ENCODE measurements around the gene ATG101. TPM values are rescaled to one million over a fixed set of nuclear protein-coding genes. Genes with fewer than 3 reads are reported as not detected.

Gene ATG101
- total and polyA plus RNA-seq, 2 of the 13 experiments (the other 11 are each of a cell fraction or from before 2014, with no cell fraction given): 58.2 to 67.7 TPM

DNA sequence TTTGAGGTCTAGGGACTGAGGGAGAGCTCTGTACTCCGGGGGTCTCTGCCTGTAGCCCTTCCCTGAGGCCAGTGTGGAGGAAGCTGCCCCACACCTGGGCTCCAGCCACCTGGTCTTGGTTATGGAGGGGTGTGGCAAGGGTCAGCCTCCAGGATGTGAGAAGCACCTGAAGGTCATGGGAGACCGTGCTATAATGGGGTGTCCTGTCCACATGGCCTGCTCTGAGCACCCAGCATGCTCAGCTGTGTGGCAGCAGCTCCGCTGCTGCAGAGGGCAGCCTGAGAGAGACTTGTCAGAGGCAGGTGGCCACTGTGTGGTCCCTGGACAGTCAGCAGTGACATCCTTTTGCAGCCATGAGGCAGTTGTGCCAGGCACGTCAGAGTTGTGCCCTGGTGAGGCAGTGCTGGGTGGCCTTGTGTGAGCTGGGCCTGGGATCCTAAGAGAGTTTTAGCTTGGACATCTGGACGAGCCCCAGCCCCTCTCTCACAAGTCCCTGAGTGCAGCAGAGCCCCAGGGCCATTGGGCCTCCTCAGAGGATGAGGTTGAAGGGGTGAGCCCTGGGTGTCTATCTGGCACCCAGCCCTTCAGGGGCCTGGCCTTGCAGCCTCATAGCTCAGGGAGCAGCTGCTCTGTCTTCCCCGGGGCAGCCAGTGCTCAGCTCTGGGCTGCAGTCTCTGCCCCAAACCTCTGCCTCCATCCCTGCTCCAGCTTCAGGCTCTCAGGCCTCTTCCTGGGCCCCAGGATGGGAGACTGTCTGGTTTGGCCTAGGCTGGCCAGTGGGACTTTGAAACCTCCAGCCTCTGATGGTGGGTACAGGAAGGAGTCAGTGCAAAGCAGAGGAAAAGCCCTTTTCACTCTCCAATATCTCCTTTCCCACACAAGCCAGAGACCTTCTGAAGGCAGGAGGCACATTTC, 7.4 kb upstream of the ATG101 start (continued):
- TF ChIP-seq, protein P1, sequence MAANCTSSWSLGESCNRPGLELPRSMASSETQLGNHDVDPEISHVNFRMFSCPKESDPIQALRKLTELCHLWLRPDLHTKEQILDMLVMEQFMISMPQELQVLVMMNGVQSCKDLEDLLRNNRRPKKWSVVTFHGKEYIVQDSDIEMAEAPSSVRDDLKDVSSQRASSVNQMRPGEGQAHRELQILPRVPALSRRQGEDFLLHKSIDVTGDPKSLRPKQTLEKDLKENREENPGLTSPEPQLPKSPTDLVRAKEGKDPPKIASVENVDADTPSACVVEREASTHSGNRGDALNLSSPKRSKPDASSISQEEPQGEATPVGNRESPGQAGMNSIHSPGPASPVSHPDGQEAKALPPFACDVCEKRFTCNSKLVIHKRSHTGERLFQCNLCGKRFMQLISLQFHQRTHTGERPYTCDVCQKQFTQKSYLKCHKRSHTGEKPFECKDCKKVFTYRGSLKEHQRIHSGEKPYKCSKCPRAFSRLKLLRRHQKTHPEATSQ (CRISPR knock-in tag; IDR thresholded peaks at IDR 0.05; ENCODE audit: borderline replicate concordance): no peak
- no peak for TF ChIP-seq SP140L (CRISPR knock-in tag; IDR thresholded peaks at IDR 0.05; ENCODE audit: borderline replicate concordance)
- TF ChIP-seq ZNF335 (CRISPR knock-in tag; IDR thresholded peaks at IDR 0.05): no peak
- no peak for TF ChIP-seq ZNF577 (CRISPR knock-in tag; IDR thresholded peaks at IDR 0.05; ENCODE audit: borderline replicate concordance, low read depth)
- TF ChIP-seq ZNF678 (CRISPR knock-in tag; IDR thresholded peaks at IDR 0.05): no peak
- TF ChIP-seq ZNF207 (IDR thresholded peaks at IDR 0.05; ENCODE audit: borderline replicate concordance): no peak
- TF ChIP-seq PHF5A (CRISPR knock-in tag; IDR thresholded peaks at IDR 0.05; ENCODE audit: low read depth, unreplicated experiment): no peak
- TF ChIP-seq, protein P2, sequence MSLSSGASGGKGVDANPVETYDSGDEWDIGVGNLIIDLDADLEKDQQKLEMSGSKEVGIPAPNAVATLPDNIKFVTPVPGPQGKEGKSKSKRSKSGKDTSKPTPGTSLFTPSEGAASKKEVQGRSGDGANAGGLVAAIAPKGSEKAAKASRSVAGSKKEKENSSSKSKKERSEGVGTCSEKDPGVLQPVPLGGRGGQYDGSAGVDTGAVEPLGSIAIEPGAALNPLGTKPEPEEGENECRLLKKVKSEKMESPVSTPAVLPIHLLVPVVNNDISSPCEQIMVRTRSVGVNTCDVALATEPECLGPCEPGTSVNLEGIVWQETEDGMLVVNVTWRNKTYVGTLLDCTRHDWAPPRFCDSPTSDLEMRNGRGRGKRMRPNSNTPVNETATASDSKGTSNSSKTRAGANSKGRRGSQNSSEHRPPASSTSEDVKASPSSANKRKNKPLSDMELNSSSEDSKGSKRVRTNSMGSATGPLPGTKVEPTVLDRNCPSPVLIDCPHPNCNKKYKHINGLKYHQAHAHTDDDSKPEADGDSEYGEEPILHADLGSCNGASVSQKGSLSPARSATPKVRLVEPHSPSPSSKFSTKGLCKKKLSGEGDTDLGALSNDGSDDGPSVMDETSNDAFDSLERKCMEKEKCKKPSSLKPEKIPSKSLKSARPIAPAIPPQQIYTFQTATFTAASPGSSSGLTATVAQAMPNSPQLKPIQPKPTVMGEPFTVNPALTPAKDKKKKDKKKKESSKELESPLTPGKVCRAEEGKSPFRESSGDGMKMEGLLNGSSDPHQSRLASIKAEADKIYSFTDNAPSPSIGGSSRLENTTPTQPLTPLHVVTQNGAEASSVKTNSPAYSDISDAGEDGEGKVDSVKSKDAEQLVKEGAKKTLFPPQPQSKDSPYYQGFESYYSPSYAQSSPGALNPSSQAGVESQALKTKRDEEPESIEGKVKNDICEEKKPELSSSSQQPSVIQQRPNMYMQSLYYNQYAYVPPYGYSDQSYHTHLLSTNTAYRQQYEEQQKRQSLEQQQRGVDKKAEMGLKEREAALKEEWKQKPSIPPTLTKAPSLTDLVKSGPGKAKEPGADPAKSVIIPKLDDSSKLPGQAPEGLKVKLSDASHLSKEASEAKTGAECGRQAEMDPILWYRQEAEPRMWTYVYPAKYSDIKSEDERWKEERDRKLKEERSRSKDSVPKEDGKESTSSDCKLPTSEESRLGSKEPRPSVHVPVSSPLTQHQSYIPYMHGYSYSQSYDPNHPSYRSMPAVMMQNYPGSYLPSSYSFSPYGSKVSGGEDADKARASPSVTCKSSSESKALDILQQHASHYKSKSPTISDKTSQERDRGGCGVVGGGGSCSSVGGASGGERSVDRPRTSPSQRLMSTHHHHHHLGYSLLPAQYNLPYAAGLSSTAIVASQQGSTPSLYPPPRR (CRISPR knock-in tag; IDR thresholded peaks at IDR 0.05; ENCODE audit: borderline replicate concordance): peak; percentile 36; the same call in 1 of the 2 replicates
- TF ChIP-seq ETV6 (CRISPR knock-in tag; conservative IDR thresholded peaks at IDR 0.05): 0 out of 2 replicates have a peak, but pooled peaks have one; percentile 10
- TF ChIP-seq HOXA3 (CRISPR knock-in tag; IDR thresholded peaks at IDR 0.05): 0 out of 2 replicates have a peak, but pooled peaks have one; percentile 5
- TF ChIP-seq, protein P3, sequence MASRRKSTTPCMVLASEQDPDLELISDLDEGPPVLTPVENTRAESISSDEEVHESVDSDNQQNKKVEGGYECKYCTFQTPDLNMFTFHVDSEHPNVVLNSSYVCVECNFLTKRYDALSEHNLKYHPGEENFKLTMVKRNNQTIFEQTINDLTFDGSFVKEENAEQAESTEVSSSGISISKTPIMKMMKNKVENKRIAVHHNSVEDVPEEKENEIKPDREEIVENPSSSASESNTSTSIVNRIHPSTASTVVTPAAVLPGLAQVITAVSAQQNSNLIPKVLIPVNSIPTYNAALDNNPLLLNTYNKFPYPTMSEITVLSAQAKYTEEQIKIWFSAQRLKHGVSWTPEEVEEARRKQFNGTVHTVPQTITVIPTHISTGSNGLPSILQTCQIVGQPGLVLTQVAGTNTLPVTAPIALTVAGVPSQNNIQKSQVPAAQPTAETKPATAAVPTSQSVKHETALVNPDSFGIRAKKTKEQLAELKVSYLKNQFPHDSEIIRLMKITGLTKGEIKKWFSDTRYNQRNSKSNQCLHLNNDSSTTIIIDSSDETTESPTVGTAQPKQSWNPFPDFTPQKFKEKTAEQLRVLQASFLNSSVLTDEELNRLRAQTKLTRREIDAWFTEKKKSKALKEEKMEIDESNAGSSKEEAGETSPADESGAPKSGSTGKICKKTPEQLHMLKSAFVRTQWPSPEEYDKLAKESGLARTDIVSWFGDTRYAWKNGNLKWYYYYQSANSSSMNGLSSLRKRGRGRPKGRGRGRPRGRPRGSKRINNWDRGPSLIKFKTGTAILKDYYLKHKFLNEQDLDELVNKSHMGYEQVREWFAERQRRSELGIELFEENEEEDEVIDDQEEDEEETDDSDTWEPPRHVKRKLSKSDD (CRISPR knock-in tag; IDR thresholded peaks at IDR 0.05; ENCODE audit: low read depth): no peak
- TF ChIP-seq, protein P4, sequence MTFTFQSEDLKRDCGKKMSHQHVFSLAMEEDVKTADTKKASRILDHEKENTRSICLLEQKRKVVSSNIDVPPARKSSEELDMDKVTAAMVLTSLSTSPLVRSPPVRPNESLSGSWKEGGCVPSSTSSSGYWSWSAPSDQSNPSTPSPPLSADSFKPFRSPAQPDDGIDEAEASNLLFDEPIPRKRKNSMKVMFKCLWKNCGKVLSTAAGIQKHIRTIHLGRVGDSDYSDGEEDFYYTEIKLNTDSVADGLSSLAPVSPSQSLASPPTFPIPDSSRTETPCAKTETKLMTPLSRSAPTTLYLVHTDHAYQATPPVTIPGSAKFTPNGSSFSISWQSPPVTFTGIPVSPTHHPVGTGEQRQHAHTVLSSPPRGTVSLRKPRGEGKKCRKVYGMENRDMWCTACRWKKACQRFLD (CRISPR knock-in tag; IDR thresholded peaks at IDR 0.05; ENCODE audit: borderline replicate concordance): no peak
- no peak for TF ChIP-seq SMARCE1 (IDR thresholded peaks at IDR 0.05; ENCODE audit: borderline replicate concordance)
- TF ChIP-seq ZNF777 (CRISPR knock-in tag; IDR thresholded peaks at IDR 0.05): no peak; the same call in 1 of the 2 replicates
- no peak for TF ChIP-seq ZKSCAN1 (IDR thresholded peaks at IDR 0.05; ENCODE audit: low read length)
- TF ChIP-seq ZSCAN31 (CRISPR knock-in tag; IDR thresholded peaks at IDR 0.05; ENCODE audit: low read depth): no peak; the same call in 1 of the 2 replicates

Measured in HepG2 (cell line).